ENCODE results near the gene SF3B6.

- TF ChIP-seq, protein P1, sequence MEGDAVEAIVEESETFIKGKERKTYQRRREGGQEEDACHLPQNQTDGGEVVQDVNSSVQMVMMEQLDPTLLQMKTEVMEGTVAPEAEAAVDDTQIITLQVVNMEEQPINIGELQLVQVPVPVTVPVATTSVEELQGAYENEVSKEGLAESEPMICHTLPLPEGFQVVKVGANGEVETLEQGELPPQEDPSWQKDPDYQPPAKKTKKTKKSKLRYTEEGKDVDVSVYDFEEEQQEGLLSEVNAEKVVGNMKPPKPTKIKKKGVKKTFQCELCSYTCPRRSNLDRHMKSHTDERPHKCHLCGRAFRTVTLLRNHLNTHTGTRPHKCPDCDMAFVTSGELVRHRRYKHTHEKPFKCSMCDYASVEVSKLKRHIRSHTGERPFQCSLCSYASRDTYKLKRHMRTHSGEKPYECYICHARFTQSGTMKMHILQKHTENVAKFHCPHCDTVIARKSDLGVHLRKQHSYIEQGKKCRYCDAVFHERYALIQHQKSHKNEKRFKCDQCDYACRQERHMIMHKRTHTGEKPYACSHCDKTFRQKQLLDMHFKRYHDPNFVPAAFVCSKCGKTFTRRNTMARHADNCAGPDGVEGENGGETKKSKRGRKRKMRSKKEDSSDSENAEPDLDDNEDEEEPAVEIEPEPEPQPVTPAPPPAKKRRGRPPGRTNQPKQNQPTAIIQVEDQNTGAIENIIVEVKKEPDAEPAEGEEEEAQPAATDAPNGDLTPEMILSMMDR (IDR thresholded peaks at IDR 0.05), result no peak
- no peak for TF ChIP-seq POLR2A (IDR thresholded peaks at IDR 0.05)
Observed at GRCh38 chr2:24104110-24104650, 28.1 kb upstream of the SF3B6 start.

All from breast epithelium (tissue), 3 donors.